Transverse colon (tissue), 4 donors: Measurements from ENCODE around the gene ETHE1. TPM values are rescaled to one million over a fixed set of nuclear protein-coding genes. Genes with fewer than 3 reads are reported as not detected.

Experiments
- DNase-seq: peaks from one replicate; pipeline ENCODE4 v3.0.0-alpha.2; 2019
- H3K27ac ChIP-seq, 4 donors: fragments of 200-600 bp; sonication (generic); 2 replicates each; pipeline ENCODE4 v1.5.1; 2016 to 2018; ENCODE audit warnings: inconsistent platforms in 4 of 4
- H3K27me3 ChIP-seq: fragments of 200-600 bp; sonication (generic); 2 replicates; pipeline ENCODE4 v1.5.1; 2017; ENCODE audit warnings: inconsistent platforms
- H3K36me3 ChIP-seq, 4 donors: fragments of 200-600 bp; sonication (generic); 2 replicates each; pipeline ENCODE4 v1.5.1; 2017 to 2019; ENCODE audit warnings: inconsistent platforms in 4 of 4
- H3K4me1 ChIP-seq, 4 donors: fragments of 200-600 bp; sonication (generic); 2 replicates each; pipeline ENCODE4 v1.5.1; 2017 to 2020; ENCODE audit warnings: inconsistent platforms in 4 of 4
- H3K4me3 ChIP-seq, 4 donors: fragments of 200-600 bp; sonication (generic); 1 replicate in 1 of 4; 2 replicates in 3 of 4; pipeline versions ENCODE4 v1.5.1 to v1.6.1; 2017 to 2019; ENCODE audit warnings: inconsistent platforms in 4 of 4
- H3K9me3 ChIP-seq, 2 donors: fragments of 200-600 bp; sonication (generic); 2 replicates each; pipeline ENCODE4 v1.5.1; 2017 to 2019; ENCODE audit warnings: inconsistent platforms in 2 of 2
- CTCF ChIP-seq, 5 experiments: fragments of 200-600 bp in 3 of 5; fragments of 450-650 bp in 2 of 5; sonication (generic) in 3 of 5; IDR thresholded peaks; 1 replicate in 2 of 5; 2 replicates in 3 of 5; pipeline ENCODE4 v1.5.1; 2016 to 2017; ENCODE audit warnings: antibody characterized with exemption in 5 of 5, inconsistent platforms in 3 of 5, mild to moderate bottlenecking in 2 of 5, moderate library complexity in 1 of 5
- EP300 ChIP-seq: sonication (generic); formaldehyde crosslinking; IDR thresholded peaks from one replicate; pipeline ENCODE4 v1.6.1; 2017; ENCODE audit warnings: antibody characterized with exemption, low read depth
- POLR2A ChIP-seq: fragments of 450-650 bp; IDR thresholded peaks from one replicate; pipeline ENCODE4 v1.6.1; 2016; ENCODE audit warnings: antibody characterized with exemption, mild to moderate bottlenecking, moderate library complexity
- POLR2AphosphoS5 ChIP-seq, 3 donors: sonication (generic); formaldehyde crosslinking; IDR thresholded peaks; one replicate each; pipeline ENCODE4 v1.6.1; 2016; ENCODE audit warnings: antibody characterized with exemption in 3 of 3
- whole genome bisulfite sequencing, 2 donors: methylation state at CpG; one replicate each; pipeline ENCODE4 v1.1.5; 2018; ENCODE audit warnings: low coverage in 1 of 2; 5-methylcytosine and 5-hydroxymethylcytosine counted together
- in situ Hi-C, 4 donors: fragments of 200-750 bp; cut with MboI; loops; one replicate each; pipeline versions ENCODE4 v1.15.0 to v1.15.1; 2017; ENCODE audit warnings: low sequenced_read_pairs in 3 of 4, low pct_ligation_motif_present in 1 of 4, low pct_unique_long_range_greater_than_20kb in 1 of 4
- intact Hi-C: fragments of 100-400 bp; cut with DNase I; formaldehyde crosslinking; loops from one replicate; pipeline ENCODE4 v1.15.1; 2023; ENCODE audit warnings: low total_unique reads
- total RNA-seq, 4 donors: library from RNA; depleted of rRNA; stranded (reverse); fragments of >200 nt; gene quantifications; one replicate each; pipeline ENCODE4 v1.1.0, GENCODE V29; 2016

The ETHE1 gene
- total RNA-seq, 4 donors from 2014 or later, result 438 to 667 (median 458) TPM

GRCh38 chr19:43483281-43483680 is 43.7 kb downstream of the ETHE1 start:
- no peaks in the 10 kb centered on the region for H3K27me3 ChIP-seq
- no peaks in the 10 kb centered on the region for H3K9me3 ChIP-seq
- no peak for TF ChIP-seq POLR2AphosphoS5 (IDR thresholded peaks at IDR 0.05)
- TF ChIP-seq POLR2A, result no peak
- no peak for TF ChIP-seq EP300
- TF ChIP-seq CTCF (IDR thresholded peaks at IDR 0.05), result no peak
- in situ Hi-C loops, result no loop called here
- no peak overlapping the region for H3K27ac ChIP-seq
- DNase-seq, result no peak
- 92 to 95% methylated on average over 4 to 6 of the region's 6 CpGs for WGBS, 2 donors
- no peaks in the 10 kb centered on the region for H3K36me3 ChIP-seq
- no peaks in the 10 kb centered on the region for H3K4me1 ChIP-seq
- no peak overlapping the region for H3K4me3 ChIP-seq
- intact Hi-C loops, result no loop called here

GRCh38 chr19:43482193-43482592 is 44.8 kb downstream of the ETHE1 start:
- Histone ChIP-seq H3K9me3 (no peaks in the 10 kb centered on the region), H3K36me3 (no peaks in the 10 kb centered on the region), H3K4me3 (no peak overlapping the region), H3K27ac (no peak overlapping the region), H3K27me3 (no peaks in the 10 kb centered on the region), H3K4me1 (no peaks in the 10 kb centered on the region)
- DNase-seq, result no peak
- WGBS, 2 donors, result 92 to 100% methylated on average over 1 to 4 of the region's 4 CpGs
- in situ Hi-C loops, result no loop called here
- TF ChIP-seq POLR2A (no peak), EP300 (no peak), POLR2AphosphoS5 (IDR thresholded peaks at IDR 0.05) (no peak), CTCF (IDR thresholded peaks at IDR 0.05) (no peak)
- intact Hi-C loops, result no loop called here

- TF ChIP-seq EP300 (no peak), POLR2AphosphoS5 (IDR thresholded peaks at IDR 0.05) (no peak), CTCF (IDR thresholded peaks at IDR 0.05) (no peak), POLR2A (no peak)
- in situ Hi-C loops, result no loop called here
Observed at GRCh38 chr19:43481701-43482100, 45.3 kb downstream of the ETHE1 start.

GRCh38 chr19:43480574-43480973 is 46.4 kb downstream of the ETHE1 start:
- Histone ChIP-seq H3K27me3 (no peaks in the 10 kb centered on the region), H3K4me1 (peaks cover 0 to 7% (median 2%) of the 10 kb centered on the region in 4 donors), H3K36me3 (no peaks in the 10 kb centered on the region), H3K27ac (no peak overlapping the region), H3K4me3 (no peak overlapping the region), H3K9me3 (no peaks in the 10 kb centered on the region)
- DNase-seq, result no peak
- no peak for TF ChIP-seq EP300
- TF ChIP-seq POLR2AphosphoS5 (IDR thresholded peaks at IDR 0.05), result no peak
- TF ChIP-seq CTCF (IDR thresholded peaks at IDR 0.05), result no peak
- TF ChIP-seq POLR2A, result no peak
- in situ Hi-C loops (no loop called here), intact Hi-C loops (no loop called here)
- WGBS, 2 donors, result 96% methylated on average over 3 of the region's 3 CpGs; no CpG with 5 or more reads in 1 of the 2 donors

More at GRCh38 chr19:43481701-43482100, 45.3 kb downstream of the ETHE1 start:
- Histone ChIP-seq H3K27ac (no peak overlapping the region), H3K27me3 (no peaks in the 10 kb centered on the region), H3K4me3 (no peak overlapping the region), H3K4me1 (no peaks in the 10 kb centered on the region), H3K9me3 (no peaks in the 10 kb centered on the region), H3K36me3 (no peaks in the 10 kb centered on the region)
- DNase-seq, result no peak
- intact Hi-C loops, result no loop called here
- 81 to 90% methylated on average over 2 to 6 of the region's 6 CpGs for WGBS, 2 donors
